ENCODE measurements around the gene TGFBR2. TPM values are rescaled to one million over a fixed set of nuclear protein-coding genes. Genes with fewer than 3 reads are reported as not detected.

The TGFBR2 gene
- total RNA-seq, 2 donors from 2014 or later, result 53.0 to 69.6 TPM

GRCh38 chr3:30641416-30642251 is 35.2 kb downstream of the TGFBR2 start:
- Histone ChIP-seq H3K4me3 (no peak overlapping the region), H3K27me3 (replicated peaks; ENCODE audit: insufficient read depth) (no peaks in the 10 kb centered on the region), H3K9me3 (no peaks in the 10 kb centered on the region), H3K4me1 (replicated peaks) (no peaks in the 10 kb centered on the region), H3K36me3 (no peaks in the 10 kb centered on the region), H3K27ac (no peak overlapping the region)
- DNase-seq (ENCODE audit: low spot score), result no peak
- intact Hi-C loops (cut with DNase I), result no loop called here
- 87% methylated on average over 7 of the region's 7 CpGs for WGBS
- TF ChIP-seq POLR2A (IDR thresholded peaks at IDR 0.05), result no peak
- no peak for TF ChIP-seq POLR2AphosphoS5 (IDR thresholded peaks at IDR 0.05)

- 54% methylated on average over 4 of the region's 4 CpGs for WGBS
- no peaks in the 10 kb centered on the region for H3K36me3 ChIP-seq
- TF ChIP-seq POLR2AphosphoS5 (IDR thresholded peaks at IDR 0.05) (no peak), POLR2A (IDR thresholded peaks at IDR 0.05) (no peak), CTCF (IDR thresholded peaks at IDR 0.05) (no peak)
- H3K27ac ChIP-seq, result peak overlapping the region in 1 of 2 donors; percentile 16
- H3K9me3 ChIP-seq, result no peaks in the 10 kb centered on the region
- H3K4me1 ChIP-seq (replicated peaks), result no peaks in the 10 kb centered on the region
- DNase-seq (ENCODE audit: low spot score), result no peak
- H3K4me3 ChIP-seq, result no peak overlapping the region
- no peaks in the 10 kb centered on the region for H3K27me3 ChIP-seq (replicated peaks; ENCODE audit: insufficient read depth)
- intact Hi-C loops (cut with DNase I), result no loop called here
These were observed 36.5 kb downstream of the TGFBR2 start for GRCh38 chr3:30642849-30643361.

- Histone ChIP-seq H3K4me3 (no peak overlapping the region), H3K9me3 (no peaks in the 10 kb centered on the region), H3K27ac (no peak overlapping the region), H3K36me3 (no peaks in the 10 kb centered on the region), H3K4me1 (replicated peaks) (no peaks in the 10 kb centered on the region), H3K27me3 (replicated peaks; ENCODE audit: insufficient read depth) (no peaks in the 10 kb centered on the region)
- intact Hi-C loops (cut with DNase I), result no loop called here
- TF ChIP-seq CTCF (IDR thresholded peaks at IDR 0.05) (no peak), POLR2AphosphoS5 (IDR thresholded peaks at IDR 0.05) (no peak), POLR2A (IDR thresholded peaks at IDR 0.05) (no peak)
- WGBS, result 85% methylated on average over 7 of the region's 7 CpGs
- DNase-seq (ENCODE audit: low spot score), result no peak
These were observed 37.5 kb downstream of the TGFBR2 start for GRCh38 chr3:30643763-30644462.

GRCh38 chr3:30644615-30645014 is 38.2 kb downstream of the TGFBR2 start:
- Histone ChIP-seq H3K27ac (no peak overlapping the region), H3K27me3 (replicated peaks; ENCODE audit: insufficient read depth) (no peaks in the 10 kb centered on the region), H3K4me1 (replicated peaks) (no peaks in the 10 kb centered on the region), H3K4me3 (no peak overlapping the region), H3K36me3 (no peaks in the 10 kb centered on the region), H3K9me3 (no peaks in the 10 kb centered on the region)
- DNase-seq (ENCODE audit: low spot score), result peak; percentile 36
- 2% methylated on average over 2 of the region's 2 CpGs for WGBS
- intact Hi-C loops (cut with DNase I), result no loop called here
- TF ChIP-seq CTCF (IDR thresholded peaks at IDR 0.05) (no peak), POLR2A (IDR thresholded peaks at IDR 0.05) (no peak), POLR2AphosphoS5 (IDR thresholded peaks at IDR 0.05) (peak; percentile 10)

- no peak overlapping the region for H3K27ac ChIP-seq
- H3K36me3 ChIP-seq, result no peaks in the 10 kb centered on the region
These were observed 38.7 kb downstream of the TGFBR2 start for GRCh38 chr3:30645077-30645476.

More at GRCh38 chr3:30645077-30645476, 38.7 kb downstream of the TGFBR2 start:
- no peaks in the 10 kb centered on the region for H3K9me3 ChIP-seq
- H3K27me3 ChIP-seq (replicated peaks; ENCODE audit: insufficient read depth), result no peaks in the 10 kb centered on the region
- H3K4me3 ChIP-seq, result no peak overlapping the region
- TF ChIP-seq CTCF (IDR thresholded peaks at IDR 0.05) (no peak), POLR2AphosphoS5 (IDR thresholded peaks at IDR 0.05) (no peak), POLR2A (IDR thresholded peaks at IDR 0.05) (no peak)
- no peak for DNase-seq (ENCODE audit: low spot score)
- 85% methylated on average over 4 of the region's 4 CpGs for WGBS
- intact Hi-C loops (cut with DNase I), result no loop called here
- no peaks in the 10 kb centered on the region for H3K4me1 ChIP-seq (replicated peaks)

All from prostate gland (tissue), 2 donors.